ENCODE measurements around the gene GLRA2.

- TF ChIP-seq CTCF (IDR thresholded peaks at IDR 0.05; ENCODE audit: insufficient read depth, low read length) (no peak), GABPA (IDR thresholded peaks at IDR 0.05; ENCODE audit: low read depth) (no peak), REST (IDR thresholded peaks at IDR 0.05; ENCODE audit: insufficient replicate concordance, low read depth) (no peak), POLR2AphosphoS5 (IDR thresholded peaks at IDR 0.05; ENCODE audit: low read depth) (no peak)
Observed at GRCh38 chrX:14564058-14564457, 34.7 kb downstream of the GLRA2 start.

All from HL-60 (cell line).